Measurements from ENCODE around the gene SYT9. TPM values are rescaled to one million over a fixed set of nuclear protein-coding genes. Genes with fewer than 3 reads are reported as not detected.

The SYT9 gene
- total and polyA plus RNA-seq, 2 donors (not counting 3 experiments of a cell fraction or from before 2014, with no cell fraction given): 0.23 TPM; not detected in 1

DNA sequence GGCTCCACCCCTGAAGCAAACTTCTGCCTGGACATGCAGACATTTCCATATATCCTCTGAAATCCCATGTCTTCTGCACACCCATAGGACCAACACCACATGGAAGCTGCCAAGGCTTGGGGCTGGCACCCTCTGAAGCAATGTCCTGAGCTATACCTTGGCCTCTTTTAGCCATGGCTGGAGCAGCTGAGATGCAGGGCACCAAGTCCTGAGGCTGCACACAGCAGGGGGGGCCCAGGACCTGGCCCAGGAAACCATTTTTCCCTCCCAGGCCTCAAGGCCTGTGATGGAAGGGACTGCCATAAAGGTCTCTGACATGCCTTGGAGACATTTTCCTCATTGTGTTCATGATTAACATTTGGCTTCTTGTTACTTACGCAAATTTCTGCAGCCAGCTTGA, 34.5 kb downstream of the SYT9 start:
- dilution Hi-C loops (cut with MboI; ENCODE audit: extremely low pct_ligation_motif_present, low sequenced_read_pairs) (no loop called here), intact Hi-C loops (cut with micrococcal nuclease) (no loop called here)
- no peak overlapping the region for H3K27ac ChIP-seq (ENCODE audit: insufficient read depth, low read depth, low read length)
- POLR2A ChIA-PET: no interaction called here
- H3K9me1 ChIP-seq (replicated peaks; ENCODE audit: control insufficient read depth, extremely low read depth, insufficient read depth, low read length): no peaks in the 10 kb centered on the region
- H4K20me1 ChIP-seq (replicated peaks; ENCODE audit: control insufficient read depth, extremely low read depth, insufficient read depth, low read length): no peaks in the 10 kb centered on the region
- FAIRE-seq (no peak), DNase-seq (ENCODE audit: low read depth, low spot score) (no peak)
- H3K4me3 ChIP-seq (replicated peaks in 1 of 3; ENCODE audit: insufficient read depth in 1 of 3, low read depth in 1 of 3, low read length in 3 of 3): no peak overlapping the region
- no peaks in the 10 kb centered on the region for H3K9me3 ChIP-seq (replicated peaks; ENCODE audit: control insufficient read depth, insufficient read depth, low read length)
- no peaks in the 10 kb centered on the region for H3K79me2 ChIP-seq (ENCODE audit: control insufficient read depth, insufficient read depth, low read length)
- H3K36me3 ChIP-seq (ENCODE audit: control insufficient read depth in 2 of 2, extremely low read depth in 1 of 2, insufficient read depth in 2 of 2, low read length in 2 of 2): no peaks in the 10 kb centered on the region
- CTCF ChIA-PET: no interaction called here
- no peaks in the 10 kb centered on the region for H3K27me3 ChIP-seq (ENCODE audit: control insufficient read depth in 2 of 2, insufficient read depth in 2 of 2, low read length in 2 of 2)
- H3K4me2 ChIP-seq (ENCODE audit: insufficient read depth, low read length): no peak overlapping the region
- no TSS peak for BruUV-seq (replicated peaks)
- TF ChIP-seq POLR2A (IDR thresholded peaks at IDR 0.05; ENCODE audit: low read depth, low read length): no peak
- TF ChIP-seq, protein P1, sequence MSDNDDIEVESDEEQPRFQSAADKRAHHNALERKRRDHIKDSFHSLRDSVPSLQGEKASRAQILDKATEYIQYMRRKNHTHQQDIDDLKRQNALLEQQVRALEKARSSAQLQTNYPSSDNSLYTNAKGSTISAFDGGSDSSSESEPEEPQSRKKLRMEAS (IDR thresholded peaks at IDR 0.05; ENCODE audit: insufficient read depth, insufficient read length): no peak
- TF ChIP-seq JUN (IDR thresholded peaks at IDR 0.05; ENCODE audit: borderline replicate concordance, insufficient read depth, insufficient read length, low read depth): no peak
- no peak for TF ChIP-seq MYC (IDR thresholded peaks at IDR 0.05; ENCODE audit: low read depth, low read length)
- no peak for TF ChIP-seq FOS (IDR thresholded peaks at IDR 0.05; ENCODE audit: borderline replicate concordance, insufficient read depth, low read length)
- no peaks in the 10 kb centered on the region for H3K4me1 ChIP-seq (ENCODE audit: control insufficient read depth, extremely low read depth, insufficient read depth, low read length)
- no peak overlapping the region for H3K9ac ChIP-seq (replicated peaks; ENCODE audit: extremely low read depth, insufficient read depth, low read length)
- no peak overlapping the region for H2AFZ ChIP-seq (ENCODE audit: low read depth, low read length)

DNA sequence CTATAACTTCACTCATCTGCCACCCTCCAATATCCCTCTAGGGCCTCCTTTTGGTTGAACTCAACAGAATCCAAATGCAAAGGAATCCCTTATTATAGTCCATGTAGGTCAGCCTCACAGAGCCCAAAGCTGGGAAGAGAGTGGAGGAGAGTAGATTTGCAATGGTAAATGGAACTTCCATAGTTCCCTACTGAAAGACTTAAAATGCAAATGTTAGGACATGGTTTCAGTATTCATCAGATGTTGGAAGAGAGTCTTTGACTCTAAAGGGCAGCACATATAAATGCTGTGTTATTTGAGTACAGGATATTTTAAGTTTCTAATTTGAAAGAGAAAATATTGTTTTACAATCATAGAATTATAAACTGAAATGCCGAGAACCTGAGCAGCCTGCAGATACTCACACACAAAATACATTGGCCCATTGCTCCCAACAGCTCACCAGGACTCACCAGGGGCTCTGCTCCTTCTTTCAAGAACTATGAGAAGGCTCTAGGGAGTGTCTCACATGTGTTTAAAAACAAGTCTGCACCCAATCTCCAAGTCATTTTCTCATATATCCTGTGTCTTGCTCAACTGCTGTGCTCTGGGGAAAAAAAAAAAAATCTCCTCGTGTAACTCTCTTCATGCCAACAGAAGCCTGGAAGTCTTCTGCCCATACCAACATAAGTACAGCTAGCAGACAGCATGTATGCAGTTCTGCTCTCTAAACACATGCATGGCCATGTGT, 39.6 kb downstream of the SYT9 start:
- Histone ChIP-seq H3K36me3 (ENCODE audit: control insufficient read depth in 2 of 2, extremely low read depth in 1 of 2, insufficient read depth in 2 of 2, low read length in 2 of 2) (no peaks in the 10 kb centered on the region), H3K4me2 (ENCODE audit: insufficient read depth, low read length) (no peak overlapping the region), H2AFZ (ENCODE audit: low read depth, low read length) (no peak overlapping the region), H3K27ac (ENCODE audit: insufficient read depth, low read depth, low read length) (no peak overlapping the region), H3K4me1 (ENCODE audit: control insufficient read depth, extremely low read depth, insufficient read depth, low read length) (no peaks in the 10 kb centered on the region), H3K4me3 (replicated peaks in 1 of 3; ENCODE audit: insufficient read depth in 1 of 3, low read depth in 1 of 3, low read length in 3 of 3) (no peak overlapping the region), H3K79me2 (ENCODE audit: control insufficient read depth, insufficient read depth, low read length) (no peaks in the 10 kb centered on the region), H4K20me1 (replicated peaks; ENCODE audit: control insufficient read depth, extremely low read depth, insufficient read depth, low read length) (no peaks in the 10 kb centered on the region), H3K9me3 (replicated peaks; ENCODE audit: control insufficient read depth, insufficient read depth, low read length) (no peaks in the 10 kb centered on the region), H3K27me3 (ENCODE audit: control insufficient read depth in 2 of 2, insufficient read depth in 2 of 2, low read length in 2 of 2) (no peaks in the 10 kb centered on the region), H3K9ac (replicated peaks; ENCODE audit: extremely low read depth, insufficient read depth, low read length) (no peak overlapping the region), H3K9me1 (replicated peaks; ENCODE audit: control insufficient read depth, extremely low read depth, insufficient read depth, low read length) (no peaks in the 10 kb centered on the region)
- dilution Hi-C loops (cut with MboI; ENCODE audit: extremely low pct_ligation_motif_present, low sequenced_read_pairs) (no loop called here), intact Hi-C loops (cut with micrococcal nuclease) (no loop called here)
- no peak for DNase-seq (ENCODE audit: low read depth, low spot score)
- ChIA-PET CTCF (interaction anchor here (1.2 to 2.9 kb wide), 2 partner anchors 12 to 22 kb away, joined by 3 to 14 read pairs; no protein-coding TSS in a partner anchor), POLR2A (no interaction called here)
- TF ChIP-seq, protein P1 (IDR thresholded peaks at IDR 0.05; ENCODE audit: insufficient read depth, insufficient read length): no peak
- TF ChIP-seq MYC (IDR thresholded peaks at IDR 0.05; ENCODE audit: low read depth, low read length): no peak
- no peak for TF ChIP-seq JUN (IDR thresholded peaks at IDR 0.05; ENCODE audit: borderline replicate concordance, insufficient read depth, insufficient read length, low read depth)
- no peak for TF ChIP-seq EZH2 (IDR thresholded peaks at IDR 0.05; ENCODE audit: borderline replicate concordance, low read depth, low read length, severe bottlenecking)
- no peak for TF ChIP-seq GATA2 (IDR thresholded peaks at IDR 0.05; ENCODE audit: insufficient read depth, insufficient read length, low read depth, low read length)
- TF ChIP-seq CTCF (IDR thresholded peaks at IDR 0.05; ENCODE audit: extremely low read depth in 1 of 2, insufficient read depth in 1 of 2, low read depth in 1 of 2, low read length in 2 of 2): no peak
- no peak for TF ChIP-seq FOS (IDR thresholded peaks at IDR 0.05; ENCODE audit: borderline replicate concordance, insufficient read depth, low read length)
- TF ChIP-seq POLR2A (IDR thresholded peaks at IDR 0.05; ENCODE audit: low read depth, low read length): no peak
- FAIRE-seq: no peak
- no TSS peak for BruUV-seq (replicated peaks)

Measured in endothelial cell of umbilical vein (primary cell).